Subcutaneous adipose tissue (tissue), 4 donors: ENCODE data around the gene ATP5PO. TPM values are rescaled to one million over a fixed set of nuclear protein-coding genes. Genes with fewer than 3 reads are reported as not detected.

Experiments used
- total RNA-seq, 4 donors: library from RNA; depleted of rRNA; stranded (reverse); fragments of >200 nt; gene quantifications; one replicate each; pipeline ENCODE4 v1.1.0, GENCODE V29; 2016
- TF ChIP-seq, protein P1 (sequence below): fragments of 450-650 bp; IDR thresholded peaks from one replicate; pipeline ENCODE4 v1.5.1; 2016; ENCODE audit warnings: low read depth, mild to moderate bottlenecking, control low read depth, antibody characterized with exemption, moderate library complexity

The ATP5PO gene
- total RNA-seq, 4 donors from 2014 or later: 166 to 271 (median 236) TPM

GRCh38 chr21:33885172-33885514 is 30.5 kb downstream of the ATP5PO start:
- TF ChIP-seq, protein P1, sequence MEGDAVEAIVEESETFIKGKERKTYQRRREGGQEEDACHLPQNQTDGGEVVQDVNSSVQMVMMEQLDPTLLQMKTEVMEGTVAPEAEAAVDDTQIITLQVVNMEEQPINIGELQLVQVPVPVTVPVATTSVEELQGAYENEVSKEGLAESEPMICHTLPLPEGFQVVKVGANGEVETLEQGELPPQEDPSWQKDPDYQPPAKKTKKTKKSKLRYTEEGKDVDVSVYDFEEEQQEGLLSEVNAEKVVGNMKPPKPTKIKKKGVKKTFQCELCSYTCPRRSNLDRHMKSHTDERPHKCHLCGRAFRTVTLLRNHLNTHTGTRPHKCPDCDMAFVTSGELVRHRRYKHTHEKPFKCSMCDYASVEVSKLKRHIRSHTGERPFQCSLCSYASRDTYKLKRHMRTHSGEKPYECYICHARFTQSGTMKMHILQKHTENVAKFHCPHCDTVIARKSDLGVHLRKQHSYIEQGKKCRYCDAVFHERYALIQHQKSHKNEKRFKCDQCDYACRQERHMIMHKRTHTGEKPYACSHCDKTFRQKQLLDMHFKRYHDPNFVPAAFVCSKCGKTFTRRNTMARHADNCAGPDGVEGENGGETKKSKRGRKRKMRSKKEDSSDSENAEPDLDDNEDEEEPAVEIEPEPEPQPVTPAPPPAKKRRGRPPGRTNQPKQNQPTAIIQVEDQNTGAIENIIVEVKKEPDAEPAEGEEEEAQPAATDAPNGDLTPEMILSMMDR: no peak

GRCh38 chr21:33884376-33885171 is 31.0 kb downstream of the ATP5PO start:
- TF ChIP-seq, protein P1: no peak

DNA sequence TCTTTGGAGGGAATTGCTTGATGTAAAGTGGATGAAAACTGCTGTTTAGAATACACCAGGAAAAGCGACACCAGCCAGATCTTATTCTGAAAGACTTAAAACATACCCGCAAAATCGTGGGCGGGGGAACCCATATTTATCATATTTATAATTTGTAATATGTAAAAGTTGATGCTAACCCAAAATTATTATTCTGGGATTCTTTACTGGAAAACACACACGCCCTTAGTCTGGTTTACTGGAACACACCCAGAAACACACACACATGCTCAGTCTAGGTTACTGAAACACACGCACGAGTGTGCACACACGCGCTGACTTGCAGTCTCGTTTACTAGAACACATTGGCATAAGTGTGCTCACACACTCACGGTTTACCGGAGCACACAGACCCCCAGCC is 32.5 kb downstream of the ATP5PO start:
- TF ChIP-seq, protein P1: no peak

DNA sequence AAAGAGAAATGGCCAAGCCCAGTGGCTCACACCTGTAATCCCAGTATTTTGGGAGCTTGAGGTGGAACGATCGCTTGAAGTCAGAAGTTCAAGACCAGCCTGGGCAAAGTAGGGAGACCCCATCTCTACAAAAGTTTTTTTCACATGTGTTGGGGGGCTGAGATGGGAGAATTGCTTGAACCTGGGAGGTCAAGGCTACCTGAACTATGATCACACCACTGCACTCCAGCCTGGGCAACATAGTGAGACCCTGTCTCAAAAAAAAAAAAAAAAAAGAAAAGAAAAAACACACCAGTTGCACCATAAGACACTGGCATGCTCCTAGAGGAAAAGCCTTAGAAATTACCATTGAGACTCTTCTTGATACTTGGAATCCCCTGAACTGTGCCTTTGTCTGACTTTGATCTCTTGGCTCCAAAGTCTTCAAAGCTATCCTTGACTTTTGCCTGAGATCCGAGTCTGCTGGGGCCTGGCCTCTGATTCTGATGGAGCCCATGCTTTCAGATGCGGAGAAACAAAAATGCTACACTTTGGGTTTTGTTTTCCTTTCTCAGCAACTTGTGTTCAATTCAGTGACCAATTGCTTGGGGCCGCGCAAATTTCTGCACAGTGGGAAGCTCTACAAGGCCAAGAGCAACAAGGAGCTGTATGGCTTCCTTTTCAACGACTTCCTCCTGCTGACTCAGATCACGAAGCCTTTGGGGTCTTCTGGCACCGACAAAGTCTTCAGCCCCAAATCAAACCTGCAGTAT is 33.7 kb downstream of the ATP5PO start:
- TF ChIP-seq, protein P1: no peak

GRCh38 chr21:33880626-33881025 is 35.0 kb downstream of the ATP5PO start:
- TF ChIP-seq, protein P1: no peak

- TF ChIP-seq, protein P1: no peak
Observed at GRCh38 chr21:33878824-33879223, 36.8 kb downstream of the ATP5PO start.

DNA sequence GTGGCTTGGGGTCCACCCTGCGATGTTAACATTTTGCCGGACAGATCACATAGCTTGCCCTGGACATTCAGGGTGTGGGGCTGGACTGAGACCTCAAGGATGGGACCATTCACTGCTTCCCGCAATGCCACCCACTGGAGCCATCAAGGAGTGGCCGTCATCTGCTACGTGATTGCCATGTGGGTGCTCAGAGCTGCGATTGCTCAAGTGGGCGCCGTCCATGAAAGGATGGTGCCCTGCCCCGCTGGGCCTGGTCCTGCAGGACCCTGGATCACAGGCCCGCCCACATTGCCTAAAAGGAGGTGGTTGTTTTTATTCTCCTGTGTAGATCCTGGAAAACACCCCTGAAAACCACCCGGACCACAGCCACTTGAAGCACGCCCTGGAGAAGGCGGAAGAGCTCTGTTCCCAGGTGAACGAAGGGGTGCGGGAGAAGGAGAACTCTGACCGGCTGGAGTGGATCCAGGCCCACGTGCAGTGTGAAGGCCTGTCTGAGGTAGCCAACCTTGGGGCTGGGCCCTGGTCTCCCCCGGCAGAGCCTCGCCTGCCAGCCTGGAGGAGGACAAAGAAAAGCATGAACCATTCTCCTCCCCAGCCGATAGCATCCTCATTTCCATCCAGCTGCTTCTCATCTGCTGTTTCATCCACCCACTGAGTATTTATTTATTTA is 40.4 kb downstream of the ATP5PO start:
- TF ChIP-seq, protein P1: no peak
